Amniotic epithelial cell (primary cell): Measurements from ENCODE around the gene EIF4G3.
A peak's percentile ranks its signal among the peaks of the same experiment; 100 is the strongest.
"Not testable (repeated sequence)": the region's sequence is repeated elsewhere in the genome, so short reads cannot be mapped to it uniquely, and the experiment has no call there.

Experiments used
- DNase-seq: peaks from one replicate; pipeline ENCODE4 v3.0.0-alpha.2; 2010; ENCODE audit warnings: low read depth

The EIF4G3 gene

GRCh38 chr1:20935717-20936116, 241.0 kb downstream of the EIF4G3 start:
- no peak for DNase-seq

DNA sequence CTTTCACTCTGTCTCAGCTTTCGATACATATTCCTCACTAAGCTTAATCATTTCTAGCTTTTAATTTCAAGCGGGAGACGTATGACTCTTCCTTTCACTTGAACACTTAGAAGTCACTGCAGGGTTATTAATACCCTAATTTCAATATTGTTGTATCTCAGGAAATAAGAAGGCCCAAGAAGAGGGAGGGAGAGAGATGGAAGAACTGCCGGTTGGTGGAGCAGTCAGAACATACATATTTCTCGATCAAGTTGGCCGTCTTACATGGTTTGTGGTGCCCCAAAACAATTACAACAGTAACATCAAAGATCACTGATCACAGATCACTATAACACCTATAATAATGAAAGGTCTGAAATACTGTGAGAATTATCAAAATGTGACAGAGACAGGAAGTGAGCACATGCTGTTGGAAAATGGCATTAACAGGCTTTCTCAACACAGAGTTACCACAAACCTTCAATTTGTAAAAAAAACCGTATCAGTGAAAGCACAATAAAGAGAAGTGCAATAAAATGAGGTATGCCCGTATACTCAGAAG, 244.2 kb downstream of the EIF4G3 start:
- DNase-seq = no peak

- no peak for DNase-seq
These were observed 244.7 kb downstream of the EIF4G3 start for GRCh38 chr1:20931930-20932436.

- DNase-seq = no peak
These were observed 246.3 kb downstream of the EIF4G3 start for GRCh38 chr1:20930427-20930826.

- DNase-seq = no peak
These were observed 248.6 kb downstream of the EIF4G3 start for GRCh38 chr1:20928146-20928545.

- peak; percentile 30 for DNase-seq
These were observed 255.4 kb downstream of the EIF4G3 start for GRCh38 chr1:20921285-20921684.

GRCh38 chr1:20913242-20913641, 263.5 kb downstream of the EIF4G3 start:
- DNase-seq = no peak

DNA sequence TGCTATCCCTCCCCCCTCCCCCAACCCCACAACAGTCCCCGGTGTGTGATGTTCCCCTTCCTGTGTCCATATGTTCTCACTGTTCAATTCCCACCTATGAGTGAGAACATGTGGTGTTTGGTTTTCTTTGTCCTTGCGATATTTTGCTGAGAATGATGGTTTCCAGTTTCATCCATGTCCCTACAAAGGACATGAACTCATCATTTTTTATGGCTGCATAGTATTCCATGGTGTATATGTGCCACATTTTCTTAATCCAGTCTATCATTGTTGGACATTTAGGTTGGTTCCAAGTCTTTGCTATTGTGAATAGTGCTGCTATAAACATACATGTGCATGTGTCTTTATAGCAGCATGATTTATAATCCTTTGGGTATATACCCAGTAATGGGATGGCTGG, 269.2 kb downstream of the EIF4G3 start:
- DNase-seq = not testable (repeated sequence)

GRCh38 chr1:20903437-20903836, 273.3 kb downstream of the EIF4G3 start:
- no peak for DNase-seq

DNA sequence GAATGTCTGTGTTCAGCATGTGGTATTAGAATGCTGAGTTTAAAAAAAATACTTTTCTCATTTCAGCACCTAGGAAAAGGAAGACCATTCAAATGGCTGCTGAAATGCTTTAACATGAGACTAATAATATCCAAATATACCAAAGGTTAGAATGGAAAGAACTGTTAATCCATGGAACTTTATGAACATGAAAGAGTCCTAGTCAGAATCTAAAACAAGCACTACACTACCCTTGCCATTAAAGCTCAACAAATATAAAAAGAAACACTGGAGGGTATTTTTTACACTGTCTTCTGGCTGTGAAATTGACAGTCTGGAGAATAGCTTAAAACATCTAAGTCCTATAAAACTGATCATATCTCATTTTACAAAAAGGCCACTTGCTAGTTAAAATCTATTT, 276.6 kb downstream of the EIF4G3 start:
- no peak for DNase-seq

GRCh38 chr1:20899154-20899972, 277.3 kb downstream of the EIF4G3 start:
- no peak for DNase-seq

DNA sequence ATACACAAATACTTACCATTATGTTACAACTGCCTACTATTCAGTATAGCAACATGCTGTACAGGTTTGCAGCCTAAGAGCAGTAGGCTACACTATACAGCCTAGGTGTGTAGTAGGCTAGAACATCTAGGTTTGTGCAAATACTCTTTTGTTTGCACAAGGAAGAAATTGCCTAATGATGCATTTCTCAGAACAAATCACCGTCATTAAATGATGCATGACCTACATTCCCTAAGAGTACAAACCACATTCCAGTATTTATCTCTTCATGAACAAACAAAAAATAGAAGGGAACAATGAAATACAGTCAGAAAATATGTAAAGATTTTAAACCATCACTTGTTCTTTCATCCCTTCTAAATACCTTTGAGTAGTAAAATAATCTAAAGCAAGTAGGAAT, 279.9 kb downstream of the EIF4G3 start:
- peak; percentile 92 for DNase-seq

- peak; percentile 74 for DNase-seq
These were observed 282.8 kb downstream of the EIF4G3 start for GRCh38 chr1:20893931-20894330.

GRCh38 chr1:20891091-20891490, 285.6 kb downstream of the EIF4G3 start:
- peak; percentile 63 for DNase-seq

DNA sequence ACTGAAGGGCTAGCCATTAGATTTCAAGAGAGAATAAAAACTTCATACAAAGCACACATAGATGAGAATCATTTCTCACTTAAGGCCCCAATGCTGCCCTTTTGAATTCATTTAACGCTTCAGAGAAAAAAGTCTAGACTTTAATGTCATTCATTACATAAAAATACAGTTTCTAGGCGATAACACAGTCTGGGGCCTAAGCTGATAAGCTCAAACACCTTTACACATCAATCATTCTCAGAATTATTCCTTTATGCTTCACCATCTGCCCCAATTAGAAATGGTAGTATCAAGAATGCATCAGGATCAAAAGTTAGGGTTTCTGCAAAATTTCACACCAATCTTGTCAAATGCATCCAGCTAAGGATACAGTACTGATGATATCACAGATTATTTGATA, 289.5 kb downstream of the EIF4G3 start:
- no peak for DNase-seq

- peak; percentile 72 for DNase-seq
These were observed 291.6 kb downstream of the EIF4G3 start for GRCh38 chr1:20885121-20885520.

DNA sequence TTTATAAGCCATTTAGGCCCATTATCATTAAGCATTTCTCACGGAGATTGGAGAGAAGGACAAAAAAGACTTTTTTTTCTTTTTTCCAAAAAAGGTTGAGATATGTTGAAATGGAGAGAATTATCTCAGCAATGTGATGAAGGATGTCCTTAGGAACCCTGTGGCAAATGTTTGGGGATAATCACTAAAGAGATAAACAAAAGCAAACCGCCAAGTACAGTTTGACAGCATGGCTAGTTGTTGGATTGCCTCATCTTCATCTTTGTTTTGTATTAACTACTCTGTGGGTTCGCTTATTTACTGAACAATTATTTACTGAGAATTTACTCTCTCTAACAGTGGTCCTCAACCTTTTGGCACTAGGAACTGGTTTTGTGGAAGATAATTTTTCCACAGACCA, 292.2 kb downstream of the EIF4G3 start:
- peak; percentile 77 for DNase-seq

- peak; percentile 43 for DNase-seq
These were observed 292.9 kb downstream of the EIF4G3 start for GRCh38 chr1:20883766-20884165.

DNA sequence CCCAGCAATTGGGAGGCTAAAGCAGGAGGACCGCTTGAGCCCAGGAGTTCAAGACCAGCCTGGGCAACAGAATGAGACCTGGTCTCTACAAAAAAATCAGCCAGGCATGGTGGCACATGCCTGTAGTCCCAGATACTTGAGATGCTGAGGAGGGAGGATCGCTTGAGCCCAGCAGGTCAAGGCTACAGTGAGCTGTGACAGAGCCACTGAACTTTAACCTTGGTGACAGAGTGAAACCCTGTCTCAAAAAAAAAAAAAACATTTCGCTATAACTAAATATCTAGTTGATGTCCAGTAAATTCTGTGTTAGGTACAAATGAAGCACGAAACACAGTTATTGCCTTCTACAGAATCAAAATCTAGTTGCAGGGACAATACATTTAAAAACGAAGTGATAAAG, 293.9 kb downstream of the EIF4G3 start:
- DNase-seq = no peak

- no peak for DNase-seq
These were observed 297.9 kb downstream of the EIF4G3 start for GRCh38 chr1:20878799-20879198.

DNA sequence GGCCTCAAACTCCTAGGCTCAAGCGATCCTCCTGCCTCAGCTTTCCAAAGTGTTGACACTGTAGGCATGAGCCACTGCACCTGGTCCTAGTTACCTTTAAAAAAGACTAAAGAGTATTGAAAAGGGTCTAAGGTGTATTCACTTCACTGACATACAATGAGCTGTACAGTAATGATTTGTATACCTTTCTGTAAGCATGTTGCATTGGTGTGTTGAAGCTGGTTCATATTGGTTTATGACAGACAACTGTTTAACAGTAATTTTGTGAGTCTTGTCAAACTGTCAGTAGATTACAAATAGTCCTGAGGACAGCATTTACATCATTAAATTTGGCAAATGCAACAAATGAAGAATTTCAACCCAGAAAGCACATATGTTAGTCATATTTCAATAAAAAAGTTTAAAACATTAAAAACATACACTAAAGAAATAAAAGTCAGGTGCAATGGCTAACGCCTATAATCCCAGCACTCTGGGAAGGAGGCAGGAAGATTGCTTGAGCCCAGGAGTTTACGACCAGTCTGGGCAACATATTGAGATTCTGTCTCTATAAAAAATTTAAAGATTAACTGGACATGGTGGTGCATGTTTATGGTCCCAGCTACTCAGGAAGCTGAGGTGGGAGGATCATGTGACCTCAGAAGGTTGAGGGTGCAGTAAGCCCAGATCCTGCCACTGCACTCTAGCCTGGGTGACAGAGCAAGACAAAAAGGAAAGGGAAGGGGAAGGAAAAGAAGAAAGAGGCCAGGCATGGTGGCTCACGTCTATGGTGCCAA, 301.3 kb downstream of the EIF4G3 start:
- no peak for DNase-seq

DNA sequence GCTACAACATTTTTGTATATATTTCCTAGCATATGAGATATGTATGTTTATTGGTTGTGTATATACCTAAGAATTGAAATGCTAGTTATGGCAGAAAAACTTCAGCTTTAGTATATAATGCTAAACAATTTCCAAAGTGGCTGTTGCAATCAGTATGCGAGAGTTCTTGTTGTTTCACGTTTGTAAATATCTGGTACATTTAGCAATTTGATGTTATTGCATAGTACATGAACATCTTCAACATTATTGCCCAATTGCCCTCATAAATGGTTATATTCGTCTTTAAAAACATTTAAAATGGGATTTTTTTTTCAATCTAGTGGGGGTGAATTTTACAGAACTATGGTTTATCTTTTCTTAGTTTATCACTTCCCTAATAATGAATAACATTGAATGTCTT, 303.4 kb downstream of the EIF4G3 start:
- DNase-seq = peak; percentile 89

DNA sequence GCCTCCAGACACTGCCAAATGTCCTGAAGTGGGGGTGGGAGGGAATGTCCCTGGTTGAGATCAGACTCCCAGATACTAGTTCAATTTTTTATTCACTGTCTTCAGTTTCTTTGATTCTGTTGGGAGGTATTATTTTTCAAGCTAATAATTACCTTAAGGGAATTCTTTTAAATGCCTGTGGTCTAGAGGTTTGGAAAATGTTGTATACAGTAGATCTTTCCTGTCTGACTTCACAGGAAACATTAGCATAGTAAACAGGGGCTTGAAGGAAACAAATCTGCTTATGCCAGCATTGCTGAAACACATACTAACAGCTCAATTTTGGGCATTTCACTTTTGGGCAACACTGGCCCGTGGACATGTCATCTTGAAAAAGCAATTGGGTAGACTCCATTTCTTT, 305.3 kb downstream of the EIF4G3 start:
- peak; percentile 40 for DNase-seq
